Testis (tissue), 2 donors: ENCODE data around the gene TMC3.

Experiments used
- CTCF ChIP-seq, 3 experiments: fragments of 450-650 bp in 2 of 3; fragments of 200-600 bp in 1 of 3; sonication (generic) in 1 of 3; IDR thresholded peaks; one replicate each; pipeline ENCODE4 v1.5.1; 2016 to 2019; ENCODE audit warnings: antibody characterized with exemption in 3 of 3, mild to moderate bottlenecking in 2 of 3, moderate library complexity in 1 of 3
- POLR2A ChIP-seq: fragments of 450-650 bp; IDR thresholded peaks from one replicate; pipeline ENCODE4 v1.6.1; 2017; ENCODE audit warnings: antibody characterized with exemption, mild to moderate bottlenecking, moderate library complexity

- TF ChIP-seq CTCF (IDR thresholded peaks at IDR 0.05) (no peak), POLR2A (no peak)
These were observed 15.8 kb downstream of the TMC3 start for GRCh38 chr15:81358248-81358647.
